ENCODE results near the gene JADE3.

DNA sequence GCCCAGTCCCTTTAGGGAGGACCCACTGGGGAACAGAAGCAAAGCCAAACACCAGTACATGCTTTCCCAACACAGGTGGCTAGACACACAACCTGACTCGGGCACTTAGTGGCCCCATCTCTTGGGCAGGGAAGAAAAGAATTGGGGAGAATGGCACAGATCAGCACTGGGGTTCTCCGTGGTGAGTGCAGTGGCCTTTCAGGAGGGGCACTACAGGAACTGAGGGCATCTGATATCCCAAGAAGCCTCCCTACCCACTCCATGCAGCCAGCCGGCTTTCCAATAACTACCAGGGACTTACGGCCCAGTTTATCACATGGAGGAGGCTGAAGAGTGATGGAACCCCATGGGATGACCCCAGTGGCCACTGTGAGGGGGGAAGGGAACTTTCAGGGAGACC, 189.0 kb downstream of the JADE3 start:
- TF ChIP-seq POLR2A (IDR thresholded peaks at IDR 0.05; ENCODE audit: low read length) (no peak), GATA1 (IDR thresholded peaks at IDR 0.05; ENCODE audit: low read depth, low read length) (no peak)

Measured in erythroblast (primary cell).